ENCODE measurements around the gene STYX. TPM values are rescaled to one million over a fixed set of nuclear protein-coding genes. Genes with fewer than 3 reads are reported as not detected.

The STYX gene
- total and polyA plus RNA-seq, 4 donors: 3.9 to 21.6 (median 7.2) TPM

DNA sequence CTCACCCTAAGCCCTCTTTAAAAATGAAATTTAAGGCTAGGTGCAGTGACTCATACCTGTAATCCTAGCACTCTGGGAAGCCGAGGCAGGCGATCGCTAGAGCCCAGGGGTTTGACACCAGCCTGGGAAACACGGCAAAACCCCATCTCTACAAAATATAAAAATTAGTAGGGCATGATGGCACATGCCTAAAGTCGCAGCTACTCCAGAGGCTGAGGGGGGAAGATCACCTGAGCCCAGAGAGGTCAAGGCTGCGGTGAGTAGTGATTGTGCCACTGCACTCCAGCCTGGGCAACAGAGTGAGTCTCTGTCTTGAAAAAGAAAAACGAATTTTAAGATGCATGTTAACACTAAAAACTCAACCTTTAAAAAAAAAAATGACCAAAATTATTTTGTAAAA is 48.7 kb downstream of the STYX start:
- Histone ChIP-seq H3K4me3 (no peak overlapping the region), H3K36me3 (ENCODE audit: control insufficient read depth in 4 of 4, insufficient read depth in 4 of 4, low read length in 4 of 4) (peaks cover 7 to 14% (median 10%) of the 10 kb centered on the region in 4 donors), H3K9me3 (ENCODE audit: control insufficient read depth in 4 of 4, insufficient read depth in 3 of 4, low read length in 3 of 4) (no peaks in the 10 kb centered on the region), H3K27ac (ENCODE audit: low read depth in 1 of 2, low read length in 1 of 2) (no peak overlapping the region), H3K9ac (ENCODE audit: insufficient read depth in 1 of 2, low read length in 2 of 2) (no peak overlapping the region), H3K4me1 (ENCODE audit: control insufficient read depth in 5 of 5, insufficient read depth in 5 of 5, low read length in 5 of 5) (peaks cover 0 to 1% (median 0%) of the 10 kb centered on the region in 5 donors), H3K27me3 (ENCODE audit: control insufficient read depth in 3 of 3, insufficient read depth in 3 of 3, low read length in 2 of 3) (no peaks in the 10 kb centered on the region)
- WGBS, 2 donors: 94 to 96% methylated on average over 7 of the region's 7 CpGs
- no peak for ATAC-seq (ENCODE audit: insufficient read depth, low FRiP score)
- DNase-seq: no peak
- TF ChIP-seq, protein P1, sequence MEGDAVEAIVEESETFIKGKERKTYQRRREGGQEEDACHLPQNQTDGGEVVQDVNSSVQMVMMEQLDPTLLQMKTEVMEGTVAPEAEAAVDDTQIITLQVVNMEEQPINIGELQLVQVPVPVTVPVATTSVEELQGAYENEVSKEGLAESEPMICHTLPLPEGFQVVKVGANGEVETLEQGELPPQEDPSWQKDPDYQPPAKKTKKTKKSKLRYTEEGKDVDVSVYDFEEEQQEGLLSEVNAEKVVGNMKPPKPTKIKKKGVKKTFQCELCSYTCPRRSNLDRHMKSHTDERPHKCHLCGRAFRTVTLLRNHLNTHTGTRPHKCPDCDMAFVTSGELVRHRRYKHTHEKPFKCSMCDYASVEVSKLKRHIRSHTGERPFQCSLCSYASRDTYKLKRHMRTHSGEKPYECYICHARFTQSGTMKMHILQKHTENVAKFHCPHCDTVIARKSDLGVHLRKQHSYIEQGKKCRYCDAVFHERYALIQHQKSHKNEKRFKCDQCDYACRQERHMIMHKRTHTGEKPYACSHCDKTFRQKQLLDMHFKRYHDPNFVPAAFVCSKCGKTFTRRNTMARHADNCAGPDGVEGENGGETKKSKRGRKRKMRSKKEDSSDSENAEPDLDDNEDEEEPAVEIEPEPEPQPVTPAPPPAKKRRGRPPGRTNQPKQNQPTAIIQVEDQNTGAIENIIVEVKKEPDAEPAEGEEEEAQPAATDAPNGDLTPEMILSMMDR (IDR thresholded peaks at IDR 0.05; ENCODE audit: control extremely low read depth, extremely low read depth): no peak

DNA sequence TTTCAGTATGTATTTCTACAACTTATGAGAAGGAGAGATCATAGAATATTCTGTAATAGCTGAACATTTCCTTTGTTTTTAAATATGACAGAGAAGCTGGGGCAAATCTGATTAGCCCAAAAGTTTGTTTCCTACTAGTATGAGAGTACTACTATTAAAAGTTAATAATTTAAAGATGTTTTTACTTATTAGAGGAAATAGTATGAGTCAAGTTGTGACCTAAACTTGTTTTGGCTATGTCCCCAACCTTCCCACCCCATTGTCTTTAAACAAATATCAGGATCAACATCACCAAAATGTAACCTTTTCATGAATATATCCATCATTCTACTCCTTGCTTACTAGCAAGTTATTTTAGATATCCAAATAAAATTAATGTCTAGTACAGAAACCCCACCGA is 50.9 kb downstream of the STYX start:
- H3K9me3 ChIP-seq (ENCODE audit: control insufficient read depth in 4 of 4, insufficient read depth in 3 of 4, low read length in 3 of 4): no peaks in the 10 kb centered on the region
- peaks cover 0 to 1% (median 0%) of the 10 kb centered on the region in 5 donors for H3K4me1 ChIP-seq (ENCODE audit: control insufficient read depth in 5 of 5, insufficient read depth in 5 of 5, low read length in 5 of 5)
- DNase-seq: no peak
- TF ChIP-seq, protein P1 (IDR thresholded peaks at IDR 0.05; ENCODE audit: control extremely low read depth, extremely low read depth): no peak
- peaks cover 0 to 11% (median 6%) of the 10 kb centered on the region in 4 donors for H3K36me3 ChIP-seq (ENCODE audit: control insufficient read depth in 4 of 4, insufficient read depth in 4 of 4, low read length in 4 of 4)
- no peaks in the 10 kb centered on the region for H3K27me3 ChIP-seq (ENCODE audit: control insufficient read depth in 3 of 3, insufficient read depth in 3 of 3, low read length in 2 of 3)
- no peak overlapping the region for H3K9ac ChIP-seq (ENCODE audit: insufficient read depth in 1 of 2, low read length in 2 of 2)
- no peak overlapping the region for H3K4me3 ChIP-seq
- no peak for ATAC-seq (ENCODE audit: insufficient read depth, low FRiP score)
- WGBS, 2 donors: 88 to 97% methylated on average over 1 of the region's 1 CpG
- H3K27ac ChIP-seq (ENCODE audit: low read depth in 1 of 2, low read length in 1 of 2): no peak overlapping the region

DNA sequence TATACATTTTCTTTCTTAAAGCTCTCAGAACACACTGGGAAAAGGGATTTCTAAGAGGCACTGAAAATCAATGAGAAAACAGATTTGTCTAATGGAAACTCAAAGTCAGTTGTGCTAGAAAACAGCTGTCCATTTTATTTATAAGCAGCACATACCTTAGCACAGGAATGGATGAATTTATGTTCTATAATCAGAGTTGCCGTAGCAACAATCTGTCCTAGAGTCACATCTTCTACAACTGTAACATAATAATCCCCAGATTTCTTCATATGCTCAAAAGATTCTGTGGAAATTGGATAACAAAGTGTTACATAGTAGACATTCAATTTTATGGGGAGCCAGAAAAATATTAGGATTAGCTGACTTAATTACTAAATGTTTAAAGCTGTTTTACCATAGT is 51.7 kb downstream of the STYX start:
- H3K36me3 ChIP-seq (ENCODE audit: control insufficient read depth in 4 of 4, insufficient read depth in 4 of 4, low read length in 4 of 4): peaks cover 0 to 8% (median 5%) of the 10 kb centered on the region in 4 donors
- TF ChIP-seq, protein P1 (IDR thresholded peaks at IDR 0.05; ENCODE audit: control extremely low read depth, extremely low read depth): no peak

DNA sequence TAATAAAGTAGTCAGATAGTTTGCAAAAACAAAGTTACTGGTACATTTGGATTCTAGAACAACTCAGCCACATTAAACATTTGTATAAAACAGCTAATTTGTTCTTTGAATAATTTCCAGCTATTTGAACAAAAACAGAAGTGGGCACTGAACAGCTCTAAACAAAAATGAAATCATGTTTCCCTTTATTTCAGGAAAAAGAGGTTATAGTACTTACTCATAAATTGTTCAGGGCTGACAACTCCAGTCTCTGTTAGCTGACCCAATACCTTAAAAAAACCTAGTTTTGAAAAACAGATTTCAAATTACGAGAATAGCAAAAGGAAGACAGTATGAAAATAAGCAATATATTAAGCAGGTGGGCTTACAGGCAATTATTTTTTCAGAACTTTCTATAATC is 53.2 kb downstream of the STYX start:
- peaks cover 0 to 1% (median 0%) of the 10 kb centered on the region in 5 donors for H3K4me1 ChIP-seq (ENCODE audit: control insufficient read depth in 5 of 5, insufficient read depth in 5 of 5, low read length in 5 of 5)
- H3K9me3 ChIP-seq (ENCODE audit: control insufficient read depth in 4 of 4, insufficient read depth in 3 of 4, low read length in 3 of 4): no peaks in the 10 kb centered on the region
- peaks cover 0 to 4% (median 3%) of the 10 kb centered on the region in 4 donors for H3K36me3 ChIP-seq (ENCODE audit: control insufficient read depth in 4 of 4, insufficient read depth in 4 of 4, low read length in 4 of 4)
- no peaks in the 10 kb centered on the region for H3K27me3 ChIP-seq (ENCODE audit: control insufficient read depth in 3 of 3, insufficient read depth in 3 of 3, low read length in 2 of 3)
- TF ChIP-seq, protein P1 (IDR thresholded peaks at IDR 0.05; ENCODE audit: control extremely low read depth, extremely low read depth): no peak
- 53 to 85% methylated on average over 1 of the region's 1 CpG for WGBS, 2 donors
- no peak overlapping the region for H3K4me3 ChIP-seq
- H3K27ac ChIP-seq (ENCODE audit: low read depth in 1 of 2, low read length in 1 of 2): no peak overlapping the region
- H3K9ac ChIP-seq (ENCODE audit: insufficient read depth in 1 of 2, low read length in 2 of 2): no peak overlapping the region
- ATAC-seq (ENCODE audit: insufficient read depth, low FRiP score) (no peak), DNase-seq (no peak)

More for the DNA sequence above, 51.7 kb downstream of the STYX start:
- H3K4me3 ChIP-seq: no peak overlapping the region
- H3K27ac ChIP-seq (ENCODE audit: low read depth in 1 of 2, low read length in 1 of 2): no peak overlapping the region
- H3K4me1 ChIP-seq (ENCODE audit: control insufficient read depth in 5 of 5, insufficient read depth in 5 of 5, low read length in 5 of 5): peaks cover 0 to 1% (median 0%) of the 10 kb centered on the region in 5 donors
- 98 to 100% methylated on average over 1 of the region's 1 CpG for WGBS, 2 donors
- ATAC-seq (ENCODE audit: insufficient read depth, low FRiP score) (no peak), DNase-seq (no peak)
- no peak overlapping the region for H3K9ac ChIP-seq (ENCODE audit: insufficient read depth in 1 of 2, low read length in 2 of 2)
- H3K9me3 ChIP-seq (ENCODE audit: control insufficient read depth in 4 of 4, insufficient read depth in 3 of 4, low read length in 3 of 4): no peaks in the 10 kb centered on the region
- no peaks in the 10 kb centered on the region for H3K27me3 ChIP-seq (ENCODE audit: control insufficient read depth in 3 of 3, insufficient read depth in 3 of 3, low read length in 2 of 3)

All from lung (tissue), 12 donors.